SU-DHL-6 (cell line): Measurements from ENCODE around the gene CCNQ.

Experiments
- H2AFZ ChIP-seq: fragments of 200-600 bp; sonication (generic); 2 replicates; pipeline ENCODE4 v1.6.1; 2014; ENCODE audit warnings: low read depth, mild to moderate bottlenecking, moderate library complexity, mixed read lengths, antibody characterized with exemption, low read length; ENCODE audit not compliant: severe bottlenecking
- H3F3A ChIP-seq: fragments of 200-600 bp; shearing (Covaris generic); 2 replicates; pipeline ENCODE4 v1.6.0; 2016; ENCODE audit warnings: antibody characterized with exemption, mild to moderate bottlenecking; ENCODE audit not compliant: insufficient read depth
- H3K27ac ChIP-seq: fragments of 200-600 bp; sonication (generic); 2 replicates; pipeline ENCODE4 v1.5.1; 2016; ENCODE audit warnings: low read depth, mild to moderate bottlenecking, low read length, moderate library complexity, mixed read lengths
- H3K27me3 ChIP-seq: fragments of 200-600 bp; sonication (generic), shearing (Covaris generic); 2 replicates; pipeline ENCODE4 v1.6.0; 2014; ENCODE audit warnings: mild to moderate bottlenecking, low read length
- H3K36me3 ChIP-seq: fragments of 200-600 bp; sonication (generic); 2 replicates; pipeline ENCODE4 v1.6.1; 2014; ENCODE audit warnings: mild to moderate bottlenecking, low read length, mixed read lengths
- H3K4me2 ChIP-seq: fragments of 300-600, 200-600 bp; shearing (Covaris generic), sonication (generic); 2 replicates; pipeline ENCODE4 v1.6.0; 2014; ENCODE audit warnings: low read length, low read depth, mild to moderate bottlenecking; ENCODE audit not compliant: poor library complexity, severe bottlenecking
- H3K4me3 ChIP-seq: fragments of 200-600 bp; sonication (generic); 2 replicates; pipeline ENCODE4 v1.5.1; 2014; ENCODE audit warnings: antibody characterized with exemption, low read length, mild to moderate bottlenecking, mixed read lengths; ENCODE audit not compliant: insufficient read depth, poor library complexity, severe bottlenecking
- H3K79me2 ChIP-seq: fragments of 200-600 bp; sonication (generic); 2 replicates; pipeline ENCODE4 v1.6.1; 2014; ENCODE audit warnings: mild to moderate bottlenecking, low read length, moderate library complexity; ENCODE audit not compliant: insufficient read depth
- H3K9ac ChIP-seq: fragments of 200-600 bp; sonication (generic); 2 replicates; pipeline ENCODE4 v1.7.0; 2014; ENCODE audit warnings: mild to moderate bottlenecking, low read length
- H3K9me2 ChIP-seq: fragments of 200-600 bp; sonication (generic); replicated peaks from 2 replicates; pipeline ENCODE4 v1.6.1; 2014; ENCODE audit warnings: low read length; ENCODE audit not compliant: insufficient read depth
- H3K9me3 ChIP-seq: fragments of 200-600 bp; sonication (generic); 2 replicates; pipeline ENCODE4 v1.6.1; 2014; ENCODE audit warnings: low read length, mixed read lengths; ENCODE audit not compliant: insufficient read depth
- H4K20me1 ChIP-seq: fragments of 200-600 bp; sonication (generic); 2 replicates; pipeline ENCODE4 v1.6.1; 2014; ENCODE audit warnings: low read depth, mild to moderate bottlenecking, antibody characterized with exemption, low read length, moderate library complexity, mixed read lengths
- CTCF ChIP-seq: fragments of 200-600 bp; sonication (generic); IDR thresholded peaks from one replicate; pipeline ENCODE4 v1.5.1; 2017; ENCODE audit warnings: antibody characterized with exemption, mild to moderate bottlenecking, low read length, moderate library complexity; ENCODE audit not compliant: insufficient read depth, poor library complexity, severe bottlenecking
- EZH2phosphoT487 ChIP-seq: fragments of 200-600 bp; sonication (generic), shearing (Covaris generic); conservative IDR thresholded peaks from 2 replicates; pipeline ENCODE4 v1.6.1; 2018; ENCODE audit warnings: mild to moderate bottlenecking, antibody characterized with exemption, low read length, moderate library complexity, mixed read lengths

CCNQ gene

DNA sequence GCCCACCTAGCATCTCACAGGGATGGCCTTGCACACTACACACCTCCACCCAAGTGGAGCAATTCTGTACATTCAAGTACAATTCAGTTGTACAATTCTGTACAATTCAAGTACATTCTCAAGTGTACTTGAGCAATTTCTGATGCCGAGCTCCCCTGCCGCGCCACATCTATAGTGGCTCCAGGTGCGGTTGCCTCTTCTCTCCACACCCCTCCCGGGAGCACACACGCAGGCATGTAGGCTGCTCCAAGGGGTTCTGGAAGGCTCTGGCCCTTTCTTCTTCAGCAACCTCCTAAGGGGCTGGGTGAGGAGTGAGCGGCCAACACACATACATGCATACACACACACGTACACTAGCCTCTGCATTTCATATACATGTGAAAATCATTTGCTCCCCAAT, 29.2 kb upstream of the CCNQ start:
- H3K79me2 ChIP-seq, result no peaks in the 10 kb centered on the region
- H3K27ac ChIP-seq, result no peak overlapping the region
- no peak overlapping the region for H3K4me3 ChIP-seq
- no peak overlapping the region for H2AFZ ChIP-seq
- H3K9me2 ChIP-seq, result no peaks in the 10 kb centered on the region
- no peaks in the 10 kb centered on the region for H3K9me3 ChIP-seq
- H3F3A ChIP-seq, result no peaks in the 10 kb centered on the region
- H3K27me3 ChIP-seq, result no peaks in the 10 kb centered on the region
- H3K9ac ChIP-seq, result no peak overlapping the region
- no peaks in the 10 kb centered on the region for H3K36me3 ChIP-seq
- TF ChIP-seq EZH2phosphoT487 (no peak), CTCF (no peak)
- no peak overlapping the region for H3K4me2 ChIP-seq
- no peaks in the 10 kb centered on the region for H4K20me1 ChIP-seq

DNA sequence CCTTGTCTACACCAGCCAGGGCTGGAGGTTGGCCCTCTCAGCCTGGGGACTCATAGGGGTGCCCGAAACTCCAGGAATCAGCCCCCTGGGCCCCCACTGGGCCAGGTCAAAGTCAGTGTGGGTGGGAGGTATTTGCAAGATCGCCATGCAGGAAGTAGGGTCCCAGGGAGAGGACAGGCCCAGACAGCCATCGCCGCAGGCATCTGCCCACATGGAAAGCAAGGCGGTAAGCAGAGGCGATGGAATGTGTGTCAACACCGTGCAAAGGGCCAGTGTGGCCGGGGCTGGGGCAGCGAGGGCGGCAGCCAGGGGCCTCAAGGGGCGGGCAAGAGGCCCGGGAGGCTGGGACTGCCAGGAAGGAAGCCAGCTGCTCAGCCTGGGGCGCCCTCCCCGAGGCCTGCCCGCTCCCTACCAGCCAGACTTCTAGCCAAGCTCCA, 28.8 kb upstream of the CCNQ start:
- Histone ChIP-seq H3K4me3 (no peak overlapping the region), H3K36me3 (no peaks in the 10 kb centered on the region), H3K9me3 (no peaks in the 10 kb centered on the region), H3K9ac (no peak overlapping the region), H3F3A (no peaks in the 10 kb centered on the region), H2AFZ (no peak overlapping the region), H3K27me3 (no peaks in the 10 kb centered on the region), H4K20me1 (no peaks in the 10 kb centered on the region), H3K9me2 (no peaks in the 10 kb centered on the region), H3K79me2 (no peaks in the 10 kb centered on the region), H3K4me2 (no peak overlapping the region), H3K27ac (no peak overlapping the region)
- no peak for TF ChIP-seq CTCF
- no peak for TF ChIP-seq EZH2phosphoT487

DNA sequence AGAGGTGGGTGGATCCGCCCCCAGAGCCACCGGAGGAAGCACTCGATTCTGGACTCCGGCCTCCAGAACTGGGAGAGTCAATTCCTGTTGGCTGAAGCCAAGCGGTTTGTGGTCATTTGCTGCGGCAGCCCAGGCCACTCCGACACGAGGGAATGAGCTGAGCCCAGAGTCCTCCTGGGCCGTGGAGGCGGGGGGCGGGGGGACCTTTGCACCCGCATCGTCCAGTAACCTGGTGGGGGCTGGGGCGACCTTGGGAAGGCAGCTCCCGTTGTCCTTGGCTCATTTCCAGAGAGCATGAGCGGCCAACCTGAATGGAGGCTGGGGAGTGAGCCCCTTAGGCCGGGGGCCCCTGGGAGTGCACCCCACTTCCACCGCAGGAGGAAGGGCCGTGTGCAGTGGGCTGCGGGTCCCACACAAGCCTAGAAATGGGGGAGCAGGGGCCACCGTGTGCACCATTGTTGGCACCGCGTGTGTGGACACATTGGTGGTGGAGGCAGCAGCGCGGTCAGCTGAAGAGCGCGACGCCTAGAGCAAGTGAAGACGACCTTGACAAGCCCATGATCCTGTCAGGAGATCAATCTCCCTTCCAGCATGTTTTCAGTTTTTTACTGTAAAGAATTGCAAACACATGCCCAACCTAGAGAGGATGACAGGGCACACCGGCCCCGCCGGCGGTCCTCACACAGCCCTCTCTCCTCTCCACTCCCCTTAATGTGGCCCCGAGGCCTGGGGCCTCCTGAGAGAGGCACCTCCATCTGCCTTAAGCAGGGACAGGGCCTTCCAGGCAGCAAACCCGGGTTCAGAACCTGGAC, 28.1 kb upstream of the CCNQ start:
- no peaks in the 10 kb centered on the region for H3F3A ChIP-seq
- no peaks in the 10 kb centered on the region for H3K9me2 ChIP-seq
- H2AFZ ChIP-seq, result no peak overlapping the region
- TF ChIP-seq CTCF (no peak), EZH2phosphoT487 (no peak)
- H3K4me3 ChIP-seq, result no peak overlapping the region
- H3K27me3 ChIP-seq, result no peaks in the 10 kb centered on the region
- no peaks in the 10 kb centered on the region for H3K79me2 ChIP-seq
- no peak overlapping the region for H3K27ac ChIP-seq
- H3K9ac ChIP-seq, result no peak overlapping the region
- no peaks in the 10 kb centered on the region for H3K9me3 ChIP-seq
- H3K4me2 ChIP-seq, result no peak overlapping the region
- no peaks in the 10 kb centered on the region for H4K20me1 ChIP-seq
- H3K36me3 ChIP-seq, result no peaks in the 10 kb centered on the region
